NB4 (cell line): Measurements from ENCODE around the gene THSD4.

Source experiments
- MYC ChIP-seq: IDR thresholded peaks from 2 replicates; pipeline ENCODE4 v1.6.1; 2011; ENCODE audit warnings: low read depth, low read length
- POLR2A ChIP-seq: IDR thresholded peaks from 2 replicates; pipeline ENCODE4 v1.6.1; 2011; ENCODE audit warnings: mild to moderate bottlenecking; ENCODE audit not compliant: insufficient read length; ENCODE audit errors: extremely low read depth
- TF ChIP-seq, protein P1 (sequence below): IDR thresholded peaks from one replicate; pipeline ENCODE4 v1.5.1; 2012; ENCODE audit warnings: low read depth, low read length
- TF ChIP-seq, protein P2 (sequence below): IDR thresholded peaks from 2 replicates; pipeline ENCODE4 v1.6.1; 2011; ENCODE audit warnings: low read depth, low read length

DNA sequence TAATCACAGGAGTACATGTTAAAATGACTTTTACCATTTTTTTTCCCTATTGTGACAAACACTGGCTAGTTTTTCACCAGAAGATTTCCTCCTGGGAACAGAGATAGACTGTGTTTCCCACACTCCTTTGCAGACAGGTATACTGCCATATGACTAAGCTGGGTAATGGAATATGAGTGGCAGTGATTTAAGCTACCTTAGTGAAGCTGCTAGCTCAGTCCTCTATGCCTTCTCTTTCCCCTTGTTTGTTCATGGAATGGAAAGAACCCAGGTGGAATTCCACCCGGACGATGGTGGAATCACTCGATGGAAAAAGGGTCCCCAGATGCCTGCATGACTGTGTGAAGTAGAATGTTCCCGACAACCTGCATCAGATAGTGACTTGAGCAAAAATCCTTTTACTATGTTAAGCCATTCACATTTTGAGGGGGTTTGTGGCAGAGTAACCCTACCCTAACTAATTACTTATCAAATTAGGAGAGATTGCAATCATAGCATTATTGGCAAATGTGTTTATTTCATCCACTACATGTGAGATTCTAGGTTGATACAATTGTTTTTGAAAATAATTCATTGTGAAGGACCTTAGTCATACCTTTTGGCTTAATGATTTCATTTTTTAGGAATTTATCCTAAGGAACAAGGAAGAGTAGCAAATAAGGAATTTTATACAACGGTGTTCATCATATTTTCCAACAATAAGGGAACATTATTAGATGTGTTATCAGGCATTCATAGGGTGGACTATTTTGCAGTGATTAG lies 16.5 kb downstream of the THSD4 start:
- TF ChIP-seq POLR2A (no peak), MYC (no peak)
- TF ChIP-seq, protein P1, sequence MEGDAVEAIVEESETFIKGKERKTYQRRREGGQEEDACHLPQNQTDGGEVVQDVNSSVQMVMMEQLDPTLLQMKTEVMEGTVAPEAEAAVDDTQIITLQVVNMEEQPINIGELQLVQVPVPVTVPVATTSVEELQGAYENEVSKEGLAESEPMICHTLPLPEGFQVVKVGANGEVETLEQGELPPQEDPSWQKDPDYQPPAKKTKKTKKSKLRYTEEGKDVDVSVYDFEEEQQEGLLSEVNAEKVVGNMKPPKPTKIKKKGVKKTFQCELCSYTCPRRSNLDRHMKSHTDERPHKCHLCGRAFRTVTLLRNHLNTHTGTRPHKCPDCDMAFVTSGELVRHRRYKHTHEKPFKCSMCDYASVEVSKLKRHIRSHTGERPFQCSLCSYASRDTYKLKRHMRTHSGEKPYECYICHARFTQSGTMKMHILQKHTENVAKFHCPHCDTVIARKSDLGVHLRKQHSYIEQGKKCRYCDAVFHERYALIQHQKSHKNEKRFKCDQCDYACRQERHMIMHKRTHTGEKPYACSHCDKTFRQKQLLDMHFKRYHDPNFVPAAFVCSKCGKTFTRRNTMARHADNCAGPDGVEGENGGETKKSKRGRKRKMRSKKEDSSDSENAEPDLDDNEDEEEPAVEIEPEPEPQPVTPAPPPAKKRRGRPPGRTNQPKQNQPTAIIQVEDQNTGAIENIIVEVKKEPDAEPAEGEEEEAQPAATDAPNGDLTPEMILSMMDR: no peak
- TF ChIP-seq, protein P2, sequence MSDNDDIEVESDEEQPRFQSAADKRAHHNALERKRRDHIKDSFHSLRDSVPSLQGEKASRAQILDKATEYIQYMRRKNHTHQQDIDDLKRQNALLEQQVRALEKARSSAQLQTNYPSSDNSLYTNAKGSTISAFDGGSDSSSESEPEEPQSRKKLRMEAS: no peak
